ENCODE results near the gene CARD10.

DNA sequence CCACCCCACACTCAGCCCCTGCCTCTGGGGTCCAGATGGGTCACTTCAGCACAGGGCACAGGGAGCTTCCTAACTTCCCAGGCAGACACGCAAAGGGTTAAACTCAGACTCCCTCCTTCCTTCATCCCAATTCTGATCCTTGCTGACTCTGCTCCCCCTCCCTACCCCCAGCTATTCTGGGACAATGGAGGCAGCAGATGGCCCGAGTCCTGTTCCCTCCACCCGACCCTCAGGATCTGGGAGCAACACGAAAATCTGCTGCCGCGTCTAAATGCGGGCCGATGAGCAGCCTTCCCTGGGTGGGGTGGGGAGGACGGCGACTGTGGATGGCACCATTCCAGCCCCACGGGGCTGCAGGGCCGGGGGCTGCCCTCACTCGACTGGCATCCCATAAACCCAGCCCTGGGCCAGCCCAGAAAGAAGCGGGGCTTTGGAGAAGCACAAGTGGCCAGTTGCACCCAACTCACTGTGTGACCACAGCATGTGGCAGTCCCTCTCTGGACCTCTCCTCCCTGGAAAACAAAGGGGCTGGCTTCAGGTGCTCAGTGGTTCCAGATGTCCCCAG lies 51.7 kb downstream of the CARD10 start:
- TF ChIP-seq, protein P1, sequence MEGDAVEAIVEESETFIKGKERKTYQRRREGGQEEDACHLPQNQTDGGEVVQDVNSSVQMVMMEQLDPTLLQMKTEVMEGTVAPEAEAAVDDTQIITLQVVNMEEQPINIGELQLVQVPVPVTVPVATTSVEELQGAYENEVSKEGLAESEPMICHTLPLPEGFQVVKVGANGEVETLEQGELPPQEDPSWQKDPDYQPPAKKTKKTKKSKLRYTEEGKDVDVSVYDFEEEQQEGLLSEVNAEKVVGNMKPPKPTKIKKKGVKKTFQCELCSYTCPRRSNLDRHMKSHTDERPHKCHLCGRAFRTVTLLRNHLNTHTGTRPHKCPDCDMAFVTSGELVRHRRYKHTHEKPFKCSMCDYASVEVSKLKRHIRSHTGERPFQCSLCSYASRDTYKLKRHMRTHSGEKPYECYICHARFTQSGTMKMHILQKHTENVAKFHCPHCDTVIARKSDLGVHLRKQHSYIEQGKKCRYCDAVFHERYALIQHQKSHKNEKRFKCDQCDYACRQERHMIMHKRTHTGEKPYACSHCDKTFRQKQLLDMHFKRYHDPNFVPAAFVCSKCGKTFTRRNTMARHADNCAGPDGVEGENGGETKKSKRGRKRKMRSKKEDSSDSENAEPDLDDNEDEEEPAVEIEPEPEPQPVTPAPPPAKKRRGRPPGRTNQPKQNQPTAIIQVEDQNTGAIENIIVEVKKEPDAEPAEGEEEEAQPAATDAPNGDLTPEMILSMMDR (IDR thresholded peaks at IDR 0.05; ENCODE audit: poor library complexity, severe bottlenecking): no peak
- no peak for TF ChIP-seq RAD21 (conservative IDR thresholded peaks at IDR 0.05)
- TF ChIP-seq MXI1 (conservative IDR thresholded peaks at IDR 0.05; ENCODE audit: poor library complexity, severe bottlenecking): no peak
- TF ChIP-seq EZH2 (IDR thresholded peaks at IDR 0.05; ENCODE audit: borderline replicate concordance, insufficient read depth, low read length, poor library complexity, severe bottlenecking): no peak
- TF ChIP-seq, protein P2, sequence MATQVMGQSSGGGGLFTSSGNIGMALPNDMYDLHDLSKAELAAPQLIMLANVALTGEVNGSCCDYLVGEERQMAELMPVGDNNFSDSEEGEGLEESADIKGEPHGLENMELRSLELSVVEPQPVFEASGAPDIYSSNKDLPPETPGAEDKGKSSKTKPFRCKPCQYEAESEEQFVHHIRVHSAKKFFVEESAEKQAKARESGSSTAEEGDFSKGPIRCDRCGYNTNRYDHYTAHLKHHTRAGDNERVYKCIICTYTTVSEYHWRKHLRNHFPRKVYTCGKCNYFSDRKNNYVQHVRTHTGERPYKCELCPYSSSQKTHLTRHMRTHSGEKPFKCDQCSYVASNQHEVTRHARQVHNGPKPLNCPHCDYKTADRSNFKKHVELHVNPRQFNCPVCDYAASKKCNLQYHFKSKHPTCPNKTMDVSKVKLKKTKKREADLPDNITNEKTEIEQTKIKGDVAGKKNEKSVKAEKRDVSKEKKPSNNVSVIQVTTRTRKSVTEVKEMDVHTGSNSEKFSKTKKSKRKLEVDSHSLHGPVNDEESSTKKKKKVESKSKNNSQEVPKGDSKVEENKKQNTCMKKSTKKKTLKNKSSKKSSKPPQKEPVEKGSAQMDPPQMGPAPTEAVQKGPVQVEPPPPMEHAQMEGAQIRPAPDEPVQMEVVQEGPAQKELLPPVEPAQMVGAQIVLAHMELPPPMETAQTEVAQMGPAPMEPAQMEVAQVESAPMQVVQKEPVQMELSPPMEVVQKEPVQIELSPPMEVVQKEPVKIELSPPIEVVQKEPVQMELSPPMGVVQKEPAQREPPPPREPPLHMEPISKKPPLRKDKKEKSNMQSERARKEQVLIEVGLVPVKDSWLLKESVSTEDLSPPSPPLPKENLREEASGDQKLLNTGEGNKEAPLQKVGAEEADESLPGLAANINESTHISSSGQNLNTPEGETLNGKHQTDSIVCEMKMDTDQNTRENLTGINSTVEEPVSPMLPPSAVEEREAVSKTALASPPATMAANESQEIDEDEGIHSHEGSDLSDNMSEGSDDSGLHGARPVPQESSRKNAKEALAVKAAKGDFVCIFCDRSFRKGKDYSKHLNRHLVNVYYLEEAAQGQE (IDR thresholded peaks at IDR 0.05; ENCODE audit: borderline replicate concordance): no peak
- TF ChIP-seq POLR2AphosphoS5 (IDR thresholded peaks at IDR 0.05): no peak
- TF ChIP-seq TAF1 (IDR thresholded peaks at IDR 0.05; ENCODE audit: low read depth): no peak
